ENCODE results near the gene PAPSS2.

- TF ChIP-seq CTCF (IDR thresholded peaks at IDR 0.05) (no peak), POLR2A (IDR thresholded peaks at IDR 0.05) (no peak)
Measured at GRCh38 chr10:87667493-87667892, 7.8 kb downstream of the PAPSS2 start.
